Measurements from ENCODE around the gene ARHGAP11B.
A peak's percentile ranks its signal among the peaks of the same experiment; 100 is the strongest.
"Not testable (repeated sequence)": the region's sequence is repeated elsewhere in the genome, so short reads cannot be mapped to it uniquely, and the experiment has no call there.

The ARHGAP11B gene

GRCh38 chr15:30670056-30670455 is 44.1 kb downstream of the ARHGAP11B start:
- no peak for TF ChIP-seq CTCF (conservative IDR thresholded peaks at IDR 0.05; ENCODE audit: low read length)
- H3K4me3 ChIP-seq (ENCODE audit: low read length), result no peak overlapping the region
- no peak for DNase-seq (ENCODE audit: low read depth)

- TF ChIP-seq CTCF (conservative IDR thresholded peaks at IDR 0.05; ENCODE audit: low read length), result no peak
- no peak overlapping the region for H3K4me3 ChIP-seq (ENCODE audit: low read length)
Observed at GRCh38 chr15:30671309-30671708, 45.4 kb downstream of the ARHGAP11B start.

GRCh38 chr15:30675126-30675525 is 49.2 kb downstream of the ARHGAP11B start:
- H3K4me3 ChIP-seq (ENCODE audit: low read length), result no peak overlapping the region
- peak; percentile 17 for DNase-seq (ENCODE audit: low read depth)
- no peak for TF ChIP-seq CTCF (conservative IDR thresholded peaks at IDR 0.05; ENCODE audit: low read length)

More at GRCh38 chr15:30671309-30671708, 45.4 kb downstream of the ARHGAP11B start:
- no peak for DNase-seq (ENCODE audit: low read depth)

- peak; percentile 3 for DNase-seq (ENCODE audit: low read depth)
- H3K4me3 ChIP-seq (ENCODE audit: low read length), result not testable (repeated sequence)
Observed at GRCh38 chr15:30675891-30676290, 50.0 kb downstream of the ARHGAP11B start.

GRCh38 chr15:30680997-30681396 is 55.1 kb downstream of the ARHGAP11B start:
- not testable (repeated sequence) for H3K4me3 ChIP-seq (ENCODE audit: low read length)
- peak; percentile 3 for DNase-seq (ENCODE audit: low read depth)

GRCh38 chr15:30685709-30686285 is 59.9 kb downstream of the ARHGAP11B start:
- H3K4me3 ChIP-seq (ENCODE audit: low read length), result not testable (repeated sequence)
- DNase-seq (ENCODE audit: low read depth), result peak; percentile 1

- not testable (repeated sequence) for DNase-seq (ENCODE audit: low read depth); H3K4me3 ChIP-seq (ENCODE audit: low read length)
Observed at GRCh38 chr15:30686651-30687050, 60.7 kb downstream of the ARHGAP11B start.
